Adipocyte (in vitro differentiated cells): ENCODE data around the gene KRTAP9-4.
"Not testable (repeated sequence)": the region's sequence is repeated elsewhere in the genome, so short reads cannot be mapped to it uniquely, and the experiment has no call there.

Experiments used
- DNase-seq: peaks from one replicate; pipeline ENCODE4 v3.0.0-alpha.2; 2015; ENCODE audit warnings: low read depth
- H3K27me3 ChIP-seq: replicated peaks from 2 replicates; pipeline ENCODE4 v1.7.0; 2013; ENCODE audit warnings: mild to moderate bottlenecking, low read length, moderate library complexity; ENCODE audit not compliant: control insufficient read depth, insufficient read depth
- H3K36me3 ChIP-seq: 2 replicates; pipeline ENCODE4 v1.7.0; 2013; ENCODE audit warnings: low read length, mild to moderate bottlenecking, moderate library complexity; ENCODE audit not compliant: control insufficient read depth, insufficient read depth, severe bottlenecking
- H3K4me1 ChIP-seq: 2 replicates; pipeline ENCODE4 v1.7.0; 2013; ENCODE audit warnings: mild to moderate bottlenecking, low read length, moderate library complexity; ENCODE audit not compliant: control insufficient read depth, insufficient read depth
- H3K4me3 ChIP-seq: 2 replicates; pipeline ENCODE4 v1.7.0; 2013; ENCODE audit warnings: mild to moderate bottlenecking, low read length, moderate library complexity
- H3K9ac ChIP-seq: 2 replicates; pipeline ENCODE4 v1.7.0; 2013; ENCODE audit warnings: mild to moderate bottlenecking, low read length, moderate library complexity
- H3K9me3 ChIP-seq: 2 replicates; pipeline ENCODE4 v1.7.0; 2013; ENCODE audit warnings: mild to moderate bottlenecking, low read length, moderate library complexity; ENCODE audit not compliant: control insufficient read depth

KRTAP9-4 gene

DNA sequence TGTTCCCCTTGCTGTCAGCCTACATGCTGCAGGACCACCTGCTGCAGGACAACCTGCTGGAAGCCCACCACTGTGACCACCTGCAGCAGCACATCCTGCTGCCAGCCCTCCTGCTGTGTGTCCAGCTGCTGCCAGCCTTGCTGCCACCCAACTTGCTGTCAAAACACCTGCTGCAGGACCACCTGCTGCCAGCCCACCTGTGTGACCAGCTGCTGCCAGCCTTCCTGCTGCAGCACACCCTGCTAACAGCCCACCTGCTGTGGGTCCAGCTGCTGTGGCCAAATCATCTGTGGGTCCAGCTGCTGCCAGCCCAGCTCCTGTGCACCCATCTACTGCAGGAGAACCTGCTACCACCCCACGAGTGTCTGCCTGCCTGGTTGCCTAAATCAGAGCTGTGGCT lies 21.8 kb downstream of the KRTAP9-4 start:
- H3K4me3 ChIP-seq, H3K4me1 ChIP-seq, DNase-seq: not testable (repeated sequence)

DNA sequence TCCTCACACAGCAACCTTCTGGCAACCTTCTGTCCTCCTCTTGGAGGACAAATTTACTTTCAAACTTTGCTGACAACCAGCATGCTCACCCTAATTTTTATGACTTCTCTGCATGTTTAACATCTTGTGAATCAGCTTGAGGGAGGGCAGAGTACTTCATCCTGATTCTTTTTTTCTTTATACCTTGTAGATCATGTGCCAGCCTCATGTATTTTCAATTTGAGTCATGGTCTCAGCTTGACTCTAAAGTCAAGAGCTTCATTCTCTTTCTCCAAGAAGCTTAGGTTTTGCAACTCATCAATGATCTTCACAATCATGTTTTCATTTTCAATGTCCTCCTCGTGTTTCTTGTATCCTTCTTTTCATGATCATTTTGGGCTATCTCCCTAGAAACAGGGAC lies 22.4 kb downstream of the KRTAP9-4 start:
- Histone ChIP-seq H3K27me3 (peaks cover 6% of the 10 kb centered on the region), H3K4me1 (no peaks in the 10 kb centered on the region), H3K36me3 (no peaks in the 10 kb centered on the region), H3K9me3 (no peaks in the 10 kb centered on the region), H3K4me3 (no peak overlapping the region), H3K9ac (no peak overlapping the region)
- no peak for DNase-seq

More for the DNA sequence above, 21.8 kb downstream of the KRTAP9-4 start:
- H3K27me3 ChIP-seq, H3K9me3 ChIP-seq, H3K36me3 ChIP-seq, H3K9ac ChIP-seq: not testable (repeated sequence)

- not testable (repeated sequence) for H3K4me3 ChIP-seq, H3K36me3 ChIP-seq, H3K9ac ChIP-seq, H3K4me1 ChIP-seq, DNase-seq, H3K9me3 ChIP-seq, H3K27me3 ChIP-seq
These were observed 26.2 kb downstream of the KRTAP9-4 start, which contains the start of gene KRTAP9-7 for GRCh38 chr17:41275648-41276190. Gene KRTAP9-7, plus strand, starts transcription at chr17:41275698. Its CDS starts 0 bp downstream, at chr17:41275698.

DNA sequence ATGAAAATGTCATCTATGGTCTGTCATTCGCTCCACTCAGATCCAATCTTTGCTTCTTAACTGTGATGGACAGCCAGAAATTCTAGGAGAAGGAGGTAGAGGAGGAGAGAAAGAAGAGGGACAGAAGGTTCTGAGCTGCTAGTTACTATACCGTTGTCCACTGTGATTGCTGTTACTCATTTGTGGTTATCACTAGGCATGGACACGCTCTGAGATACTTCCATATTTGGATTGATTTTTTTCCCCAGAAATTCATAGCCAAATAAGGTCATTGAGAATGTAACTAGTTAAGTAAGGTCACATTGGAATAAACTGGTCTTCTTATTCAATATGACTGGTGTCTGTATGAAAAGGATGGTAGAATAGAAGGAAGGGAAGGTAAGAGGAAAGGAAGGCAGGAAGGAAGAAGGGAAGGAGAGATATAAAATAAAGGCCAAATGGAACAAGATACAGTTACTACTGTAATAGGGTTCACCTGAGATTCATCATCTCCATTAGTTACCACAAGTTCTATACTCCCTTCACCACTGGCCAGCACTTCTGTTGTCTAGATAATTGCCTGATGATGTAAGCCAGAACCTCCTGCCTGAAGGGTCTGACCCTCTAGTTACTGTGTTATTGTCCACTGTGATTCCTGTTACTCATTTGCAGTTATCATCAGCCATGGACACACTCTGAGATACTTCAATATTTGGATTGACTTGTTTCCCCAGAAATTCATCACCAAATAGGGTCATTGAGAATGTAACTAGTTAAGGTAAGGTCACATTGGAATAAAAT lies 28.9 kb downstream of the KRTAP9-4 start:
- no peaks in the 10 kb centered on the region for H3K36me3 ChIP-seq
- H3K4me3 ChIP-seq = no peak overlapping the region
- no peaks in the 10 kb centered on the region for H3K9me3 ChIP-seq
- no peak for DNase-seq
- no peak overlapping the region for H3K9ac ChIP-seq
- H3K27me3 ChIP-seq = peaks cover 6% of the 10 kb centered on the region
- no peaks in the 10 kb centered on the region for H3K4me1 ChIP-seq

GRCh38 chr17:41284043-41284442 lies 34.6 kb downstream of the KRTAP9-4 start:
- no peak for DNase-seq
- Histone ChIP-seq H3K9me3 (no peaks in the 10 kb centered on the region), H3K4me1 (peaks cover 6% of the 10 kb centered on the region), H3K9ac (no peak overlapping the region), H3K36me3 (no peaks in the 10 kb centered on the region), H3K27me3 (no peaks in the 10 kb centered on the region), H3K4me3 (no peak overlapping the region)

- no peak overlapping the region for H3K4me3 ChIP-seq
- no peaks in the 10 kb centered on the region for H3K27me3 ChIP-seq
- no peak overlapping the region for H3K9ac ChIP-seq
- DNase-seq = no peak
- H3K4me1 ChIP-seq = peaks cover 6% of the 10 kb centered on the region
- H3K9me3 ChIP-seq = no peaks in the 10 kb centered on the region
- H3K36me3 ChIP-seq = no peaks in the 10 kb centered on the region
These were observed 35.1 kb downstream of the KRTAP9-4 start for GRCh38 chr17:41284546-41284945.

- Histone ChIP-seq H3K4me1 (peaks cover 6% of the 10 kb centered on the region), H3K9me3 (no peaks in the 10 kb centered on the region), H3K27me3 (peaks cover 2% of the 10 kb centered on the region), H3K36me3 (no peaks in the 10 kb centered on the region), H3K9ac (no peak overlapping the region), H3K4me3 (no peak overlapping the region)
- no peak for DNase-seq
These were observed 37.6 kb downstream of the KRTAP9-4 start for GRCh38 chr17:41287050-41287449.

DNA sequence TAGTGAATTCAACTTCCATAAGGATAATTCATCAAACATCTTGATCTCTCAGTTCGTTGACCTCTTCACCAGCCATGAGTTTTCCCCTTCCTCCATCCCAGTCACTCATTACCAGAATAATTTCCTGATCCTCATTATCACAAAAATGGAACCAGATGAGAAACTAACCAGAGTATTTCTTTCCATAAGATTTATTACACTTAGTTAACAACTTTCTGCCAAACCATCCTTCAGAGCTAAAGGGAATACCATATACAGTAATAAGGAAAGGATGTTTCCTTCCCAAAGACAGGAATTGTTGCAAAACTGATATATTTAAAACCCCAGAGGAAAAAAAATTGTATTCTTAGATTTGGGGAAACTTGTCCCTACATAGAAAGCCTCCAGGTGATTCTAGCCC lies 44.5 kb downstream of the KRTAP9-4 start:
- H3K27me3 ChIP-seq = peaks cover 2% of the 10 kb centered on the region
- no peaks in the 10 kb centered on the region for H3K9me3 ChIP-seq
- H3K4me1 ChIP-seq = no peaks in the 10 kb centered on the region
- no peak overlapping the region for H3K9ac ChIP-seq
- H3K4me3 ChIP-seq = no peak overlapping the region
- H3K36me3 ChIP-seq = no peaks in the 10 kb centered on the region
- no peak for DNase-seq

GRCh38 chr17:41296846-41297245 lies 47.4 kb downstream of the KRTAP9-4 start:
- Histone ChIP-seq H3K9ac (no peak overlapping the region), H3K36me3 (no peaks in the 10 kb centered on the region), H3K27me3 (peaks cover under 1% of the 10 kb centered on the region), H3K4me3 (no peak overlapping the region), H3K9me3 (no peaks in the 10 kb centered on the region), H3K4me1 (peaks cover 4% of the 10 kb centered on the region)
- no peak for DNase-seq

- no peaks in the 10 kb centered on the region for H3K36me3 ChIP-seq
- DNase-seq = no peak
- no peaks in the 10 kb centered on the region for H3K9me3 ChIP-seq
- no peaks in the 10 kb centered on the region for H3K27me3 ChIP-seq
- no peak overlapping the region for H3K9ac ChIP-seq
- H3K4me1 ChIP-seq = peaks cover 4% of the 10 kb centered on the region
- H3K4me3 ChIP-seq = no peak overlapping the region
These were observed 49.1 kb downstream of the KRTAP9-4 start for GRCh38 chr17:41298458-41299135.
